NCI-H146 (cell line): Measurements from ENCODE around the gene G6PC2.

Experiments
- DNase-seq: peaks from one replicate; lab custom pipeline; 2025; lab: John Stamatoyannopoulos, UW

Gene G6PC2

DNA sequence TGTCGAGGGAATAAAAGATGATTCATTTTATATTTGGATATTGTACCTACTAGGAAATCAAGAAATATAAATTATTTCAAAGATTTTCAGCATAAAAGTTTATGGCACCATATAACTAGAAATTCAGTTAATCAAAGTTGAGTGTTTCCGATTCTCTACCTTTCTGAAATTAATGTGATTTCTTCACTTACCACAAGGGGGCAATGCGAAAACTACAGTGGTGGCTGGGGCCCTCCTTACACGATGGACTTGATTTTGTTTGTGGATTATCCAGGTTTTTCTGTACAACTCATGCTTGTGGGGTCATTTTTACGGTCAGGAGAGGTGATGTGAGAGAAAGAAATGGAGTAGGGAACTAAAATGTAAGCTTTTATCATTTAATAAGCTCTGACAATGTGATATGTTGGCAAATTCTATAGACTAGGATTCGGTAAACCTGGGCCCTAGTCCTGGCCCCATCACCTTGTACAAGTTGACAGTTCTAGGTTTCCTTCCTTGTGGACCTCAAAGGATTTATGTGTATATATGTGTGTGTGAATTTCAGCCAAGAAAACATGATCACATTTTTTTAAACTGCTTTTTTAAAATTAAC is 47.6 kb downstream of the G6PC2 start:
- no peak for DNase-seq

DNA sequence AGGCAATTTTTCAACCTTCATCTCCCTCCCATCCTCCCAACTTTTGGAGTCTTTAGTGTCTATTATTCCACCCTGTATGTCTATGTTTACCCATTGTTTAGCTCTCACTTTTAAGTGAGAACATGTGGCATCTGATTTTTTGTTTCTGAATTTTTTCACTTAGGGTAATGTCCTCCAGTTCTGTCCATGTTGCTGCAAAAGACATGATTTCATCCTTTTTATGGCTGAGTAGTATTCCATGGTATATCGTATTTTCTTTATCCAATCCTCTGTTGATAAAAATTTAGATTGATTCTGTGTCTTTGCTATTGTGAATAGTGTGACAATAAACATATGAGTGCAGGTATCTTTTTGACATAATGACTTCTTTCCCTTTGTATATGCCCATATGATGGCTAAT is 48.2 kb downstream of the G6PC2 start:
- DNase-seq, result no peak

DNA sequence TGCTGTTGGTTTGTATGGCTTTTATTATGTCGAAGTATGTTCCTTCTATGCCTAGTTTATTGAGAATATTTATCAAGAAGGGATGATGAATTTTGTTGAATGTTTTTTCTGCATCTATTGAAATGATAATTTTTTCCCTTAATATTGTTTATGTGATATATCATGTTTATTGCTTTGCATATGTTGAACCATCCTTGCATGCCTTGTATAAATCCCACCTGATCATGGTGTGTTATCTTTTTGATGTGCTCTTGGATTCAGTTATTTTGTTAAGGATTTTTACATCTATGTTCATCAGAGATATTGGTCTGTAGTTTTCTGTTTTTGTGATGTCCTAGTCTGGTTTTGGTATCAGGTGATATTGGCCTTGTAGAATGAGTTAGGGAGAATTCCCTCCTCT is 50.8 kb downstream of the G6PC2 start:
- no peak for DNase-seq

GRCh38 chr2:168952424-168952823 is 51.3 kb downstream of the G6PC2 start:
- DNase-seq, result no peak

- DNase-seq, result no peak
These were observed 53.2 kb downstream of the G6PC2 start for GRCh38 chr2:168954256-168954655.

DNA sequence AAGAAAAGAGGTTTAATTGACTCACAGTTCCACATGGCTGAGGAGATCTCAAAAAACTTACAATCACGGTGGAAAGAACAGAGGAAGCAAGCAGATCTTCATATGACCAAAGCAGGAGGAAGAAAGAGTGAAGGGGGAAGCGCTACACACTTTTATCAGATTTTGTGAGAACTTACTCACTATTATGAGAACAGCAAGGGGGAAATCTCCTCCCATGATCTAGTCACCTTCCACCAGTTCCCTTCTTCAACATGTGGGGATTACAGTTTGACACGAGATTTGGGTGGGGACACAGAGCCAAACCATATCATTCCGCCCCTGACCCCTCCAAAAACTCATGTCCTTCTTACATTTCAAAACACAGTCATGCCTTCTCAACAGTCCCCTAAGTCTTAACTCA is 54.2 kb downstream of the G6PC2 start:
- no peak for DNase-seq

DNA sequence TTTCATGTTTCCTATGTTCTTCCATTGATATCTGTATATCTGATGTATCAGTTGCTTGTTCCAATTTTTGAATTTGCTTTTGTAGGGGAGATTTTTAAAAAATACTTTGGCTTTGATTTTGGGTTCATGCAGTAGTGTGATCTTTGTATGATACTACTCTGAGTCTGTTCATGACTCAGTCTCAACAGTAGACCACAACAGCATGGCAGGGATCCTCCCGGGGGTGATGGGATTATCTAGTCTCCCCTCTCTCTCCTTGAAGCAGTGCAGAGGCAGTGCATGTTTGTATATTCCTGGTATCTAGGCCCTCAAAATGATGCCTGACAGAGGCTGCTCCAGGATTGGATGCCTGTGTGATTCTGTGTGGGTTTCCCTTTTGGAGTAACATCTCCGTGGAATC is 55.3 kb downstream of the G6PC2 start:
- no peak for DNase-seq
